ENCODE measurements around the gene PPP1R17.

PPP1R17 gene

GRCh38 chr7:31669461-31669860, 17.6 kb upstream of the PPP1R17 start:
- Histone ChIP-seq H2AK5ac (ENCODE audit: low read length, severe bottlenecking) (no peak overlapping the region), H2BK5ac (ENCODE audit: low read depth, low read length, poor library complexity, severe bottlenecking) (no peak overlapping the region), H2BK12ac (ENCODE audit: low read length in 2 of 2) (no peak overlapping the region), H4K91ac (ENCODE audit: low read length) (no peak overlapping the region), H3K18ac (ENCODE audit: low read depth in 1 of 2, low read length in 2 of 2) (no peak overlapping the region), H3K4me3 (ENCODE audit: insufficient read depth in 1 of 2, low read depth in 1 of 2, low read length in 2 of 2) (no peak overlapping the region), H3K23ac (ENCODE audit: low read length in 2 of 2) (no peak overlapping the region), H3K36me3 (ENCODE audit: control insufficient read depth in 1 of 2, insufficient read depth in 2 of 2, low read depth in 1 of 2, low read length in 2 of 2) (no peaks in the 10 kb centered on the region), H3K79me1 (replicated peaks; ENCODE audit: low read length, poor library complexity, severe bottlenecking) (no peaks in the 10 kb centered on the region), H3K9me3 (ENCODE audit: control insufficient read depth, low read length) (no peaks in the 10 kb centered on the region), H3K27me3 (ENCODE audit: control insufficient read depth in 1 of 2, insufficient read depth in 1 of 2, low read length in 2 of 2) (peaks cover 0 to 6% of the 10 kb centered on the region in 2 experiments), H3K4me1 (ENCODE audit: control insufficient read depth, insufficient read depth, low read depth, low read length) (no peaks in the 10 kb centered on the region), H2BK15ac (ENCODE audit: low read depth, poor library complexity, severe bottlenecking) (no peak overlapping the region), H2BK120ac (ENCODE audit: low read depth, low read length) (no peak overlapping the region), H3K14ac (ENCODE audit: low read length in 2 of 2) (no peak overlapping the region), H3K9ac (ENCODE audit: low read length) (no peak overlapping the region), H3K4ac (ENCODE audit: low read depth in 1 of 2, low read length in 2 of 2) (no peak overlapping the region), H2AFZ (ENCODE audit: low read depth, low read length) (no peak overlapping the region), H4K8ac (ENCODE audit: low read length) (no peak overlapping the region), H3K27ac (ENCODE audit: low read length, poor library complexity, severe bottlenecking) (no peak overlapping the region), H3K4me2 (ENCODE audit: low read length, poor library complexity, severe bottlenecking) (no peak overlapping the region)
- no peak for DNase-seq

DNA sequence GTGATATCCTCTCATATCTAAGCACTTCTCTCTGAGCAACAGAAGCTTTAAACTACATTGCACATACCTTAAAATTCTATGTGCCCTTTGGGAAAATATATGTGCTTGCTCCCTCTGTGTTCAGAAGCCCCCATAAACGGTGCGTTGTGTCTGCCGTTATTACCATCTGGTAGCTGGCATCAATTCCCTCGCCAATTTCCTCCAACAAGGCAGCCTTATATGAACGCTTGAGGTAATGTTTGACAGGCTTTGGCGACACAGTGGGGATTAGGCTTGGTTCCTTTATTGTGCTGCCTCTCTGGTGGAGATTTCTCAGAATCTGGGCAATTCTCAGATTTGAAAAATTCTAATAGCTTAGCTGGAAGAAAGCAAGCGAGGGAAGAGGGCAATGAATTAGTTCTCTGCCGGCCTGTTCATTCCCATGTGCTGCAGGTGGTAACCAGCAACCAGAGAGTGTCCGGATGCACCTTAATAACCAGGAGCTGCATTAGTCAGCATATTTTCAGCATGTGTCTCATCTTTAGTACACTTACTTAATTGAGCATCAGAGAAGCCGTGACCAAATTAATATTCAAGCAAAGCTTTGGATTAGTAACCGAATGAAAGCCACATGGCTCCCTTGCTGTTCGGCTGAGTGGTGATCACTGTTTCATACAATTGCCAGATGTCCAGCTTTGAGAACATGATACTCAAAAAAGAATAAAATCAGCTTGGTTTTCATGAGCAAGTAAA, 7.3 kb upstream of the PPP1R17 start:
- Histone ChIP-seq H3K36me3 (ENCODE audit: control insufficient read depth in 1 of 2, insufficient read depth in 2 of 2, low read depth in 1 of 2, low read length in 2 of 2) (no peaks in the 10 kb centered on the region), H4K91ac (ENCODE audit: low read length) (no peak overlapping the region), H3K9me3 (ENCODE audit: control insufficient read depth, low read length) (no peaks in the 10 kb centered on the region), H3K27me3 (ENCODE audit: control insufficient read depth in 1 of 2, insufficient read depth in 1 of 2, low read length in 2 of 2) (no peaks in the 10 kb centered on the region), H2BK15ac (ENCODE audit: low read depth, poor library complexity, severe bottlenecking) (no peak overlapping the region), H3K4me1 (ENCODE audit: control insufficient read depth, insufficient read depth, low read depth, low read length) (no peaks in the 10 kb centered on the region), H3K27ac (ENCODE audit: low read length, poor library complexity, severe bottlenecking) (no peak overlapping the region), H3K23ac (ENCODE audit: low read length in 2 of 2) (no peak overlapping the region), H3K18ac (ENCODE audit: low read depth in 1 of 2, low read length in 2 of 2) (no peak overlapping the region), H2AFZ (ENCODE audit: low read depth, low read length) (no peak overlapping the region), H3K14ac (ENCODE audit: low read length in 2 of 2) (no peak overlapping the region), H3K9ac (ENCODE audit: low read length) (no peak overlapping the region), H2BK12ac (ENCODE audit: low read length in 2 of 2) (no peak overlapping the region), H3K4me3 (ENCODE audit: insufficient read depth in 1 of 2, low read depth in 1 of 2, low read length in 2 of 2) (no peak overlapping the region), H2BK120ac (ENCODE audit: low read depth, low read length) (no peak overlapping the region), H3K79me1 (replicated peaks; ENCODE audit: low read length, poor library complexity, severe bottlenecking) (no peaks in the 10 kb centered on the region), H4K8ac (ENCODE audit: low read length) (no peak overlapping the region), H3K4me2 (ENCODE audit: low read length, poor library complexity, severe bottlenecking) (no peak overlapping the region), H3K4ac (ENCODE audit: low read depth in 1 of 2, low read length in 2 of 2) (no peak overlapping the region), H2BK5ac (ENCODE audit: low read depth, low read length, poor library complexity, severe bottlenecking) (no peak overlapping the region), H2AK5ac (ENCODE audit: low read length, severe bottlenecking) (no peak overlapping the region)
- WGBS = 93% methylated on average over 12 of the region's 12 CpGs
- no peak for DNase-seq

- no peak overlapping the region for H3K4me3 ChIP-seq (ENCODE audit: insufficient read depth in 1 of 2, low read depth in 1 of 2, low read length in 2 of 2)
- WGBS = 63% methylated on average over 5 of the region's 5 CpGs
- H2BK12ac ChIP-seq (ENCODE audit: low read length in 2 of 2) = no peak overlapping the region
- H3K27me3 ChIP-seq (ENCODE audit: control insufficient read depth in 1 of 2, insufficient read depth in 1 of 2, low read length in 2 of 2) = peaks cover 0 to 9% of the 10 kb centered on the region in 2 experiments
- no peak overlapping the region for H2AK5ac ChIP-seq (ENCODE audit: low read length, severe bottlenecking)
- H3K23ac ChIP-seq (ENCODE audit: low read length in 2 of 2) = no peak overlapping the region
- no peak overlapping the region for H2BK15ac ChIP-seq (ENCODE audit: low read depth, poor library complexity, severe bottlenecking)
- DNase-seq = no peak
- no peak overlapping the region for H2BK5ac ChIP-seq (ENCODE audit: low read depth, low read length, poor library complexity, severe bottlenecking)
- H3K79me1 ChIP-seq (replicated peaks; ENCODE audit: low read length, poor library complexity, severe bottlenecking) = no peaks in the 10 kb centered on the region
- no peak overlapping the region for H2BK120ac ChIP-seq (ENCODE audit: low read depth, low read length)
- H3K4me2 ChIP-seq (ENCODE audit: low read length, poor library complexity, severe bottlenecking) = no peak overlapping the region
- H3K4me1 ChIP-seq (ENCODE audit: control insufficient read depth, insufficient read depth, low read depth, low read length) = no peaks in the 10 kb centered on the region
- H3K9me3 ChIP-seq (ENCODE audit: control insufficient read depth, low read length) = no peaks in the 10 kb centered on the region
- no peak overlapping the region for H3K9ac ChIP-seq (ENCODE audit: low read length)
- no peak overlapping the region for H3K27ac ChIP-seq (ENCODE audit: low read length, poor library complexity, severe bottlenecking)
- H2AFZ ChIP-seq (ENCODE audit: low read depth, low read length) = no peak overlapping the region
- H3K18ac ChIP-seq (ENCODE audit: low read depth in 1 of 2, low read length in 2 of 2) = no peak overlapping the region
- H4K8ac ChIP-seq (ENCODE audit: low read length) = no peak overlapping the region
- H4K91ac ChIP-seq (ENCODE audit: low read length) = no peak overlapping the region
- no peak overlapping the region for H3K4ac ChIP-seq (ENCODE audit: low read depth in 1 of 2, low read length in 2 of 2)
- no peak overlapping the region for H3K14ac ChIP-seq (ENCODE audit: low read length in 2 of 2)
- H3K36me3 ChIP-seq (ENCODE audit: control insufficient read depth in 1 of 2, insufficient read depth in 2 of 2, low read depth in 1 of 2, low read length in 2 of 2) = no peaks in the 10 kb centered on the region
These were observed 3.4 kb upstream of the PPP1R17 start for GRCh38 chr7:31683445-31684225.

GRCh38 chr7:31688372-31688771, 1.4 kb downstream of the PPP1R17 start:
- H3K4ac ChIP-seq (ENCODE audit: low read depth in 1 of 2, low read length in 2 of 2) = no peak overlapping the region
- no peak overlapping the region for H2BK120ac ChIP-seq (ENCODE audit: low read depth, low read length)
- H3K4me2 ChIP-seq (ENCODE audit: low read length, poor library complexity, severe bottlenecking) = no peak overlapping the region
- H3K14ac ChIP-seq (ENCODE audit: low read length in 2 of 2) = no peak overlapping the region
- H3K23ac ChIP-seq (ENCODE audit: low read length in 2 of 2) = no peak overlapping the region
- H2BK15ac ChIP-seq (ENCODE audit: low read depth, poor library complexity, severe bottlenecking) = no peak overlapping the region
- no peak for DNase-seq
- H3K36me3 ChIP-seq (ENCODE audit: control insufficient read depth in 1 of 2, insufficient read depth in 2 of 2, low read depth in 1 of 2, low read length in 2 of 2) = no peaks in the 10 kb centered on the region
- no peak overlapping the region for H4K91ac ChIP-seq (ENCODE audit: low read length)
- no peak overlapping the region for H4K8ac ChIP-seq (ENCODE audit: low read length)
- peaks cover 0 to 19% of the 10 kb centered on the region in 2 experiments for H3K27me3 ChIP-seq (ENCODE audit: control insufficient read depth in 1 of 2, insufficient read depth in 1 of 2, low read length in 2 of 2)
- H3K79me1 ChIP-seq (replicated peaks; ENCODE audit: low read length, poor library complexity, severe bottlenecking) = no peaks in the 10 kb centered on the region
- H2AFZ ChIP-seq (ENCODE audit: low read depth, low read length) = no peak overlapping the region
- no peak overlapping the region for H3K9ac ChIP-seq (ENCODE audit: low read length)
- H3K27ac ChIP-seq (ENCODE audit: low read length, poor library complexity, severe bottlenecking) = no peak overlapping the region
- no peak overlapping the region for H2AK5ac ChIP-seq (ENCODE audit: low read length, severe bottlenecking)
- no peaks in the 10 kb centered on the region for H3K9me3 ChIP-seq (ENCODE audit: control insufficient read depth, low read length)
- H3K18ac ChIP-seq (ENCODE audit: low read depth in 1 of 2, low read length in 2 of 2) = no peak overlapping the region
- no peaks in the 10 kb centered on the region for H3K4me1 ChIP-seq (ENCODE audit: control insufficient read depth, insufficient read depth, low read depth, low read length)
- no peak overlapping the region for H3K4me3 ChIP-seq (ENCODE audit: insufficient read depth in 1 of 2, low read depth in 1 of 2, low read length in 2 of 2)
- H2BK5ac ChIP-seq (ENCODE audit: low read depth, low read length, poor library complexity, severe bottlenecking) = no peak overlapping the region
- WGBS = 57% methylated on average over 3 of the region's 3 CpGs
- no peak overlapping the region for H2BK12ac ChIP-seq (ENCODE audit: low read length in 2 of 2)
